GM11168 (cell line): Measurements from ENCODE around the gene LRRC7.

ENCODE experiments used
- in situ Hi-C: fragments of 300-500 bp; cut with MboI; formaldehyde crosslinking; loops from one replicate; pipeline ENCODE4 v1.12.0; 2022; ENCODE audit warnings: low sequenced_read_pairs; ENCODE audit not compliant: unreplicated experiment

The LRRC7 gene

GRCh38 chr1:70140894-70141293 is 573.2 kb downstream of the LRRC7 start:
- in situ Hi-C loops: no loop called here

- in situ Hi-C loops: no loop called here
Observed at GRCh38 chr1:70142075-70142474, 574.4 kb downstream of the LRRC7 start.

- in situ Hi-C loops: no loop called here
Observed at GRCh38 chr1:70143048-70143659, 575.4 kb downstream of the LRRC7 start.

- in situ Hi-C loops: no loop called here
Observed at GRCh38 chr1:70146488-70146887, 578.8 kb downstream of the LRRC7 start.

GRCh38 chr1:70150444-70150843 is 582.7 kb downstream of the LRRC7 start:
- in situ Hi-C loops: no loop called here

GRCh38 chr1:70153739-70154138 is 586.0 kb downstream of the LRRC7 start:
- in situ Hi-C loops: no loop called here

- in situ Hi-C loops: no loop called here
Observed at GRCh38 chr1:70156529-70157120, 588.9 kb downstream of the LRRC7 start.

- in situ Hi-C loops: no loop called here
Observed at GRCh38 chr1:70164350-70164749, 596.6 kb downstream of the LRRC7 start.

GRCh38 chr1:70168283-70168682 is 600.6 kb downstream of the LRRC7 start:
- in situ Hi-C loops: no loop called here

GRCh38 chr1:70169018-70169839 is 601.5 kb downstream of the LRRC7 start:
- in situ Hi-C loops: no loop called here

GRCh38 chr1:70171512-70171911 is 603.8 kb downstream of the LRRC7 start:
- in situ Hi-C loops: no loop called here
